GM19397 (cell line): ENCODE results near the gene FCHO1.
"Not testable (repeated sequence)": the region's sequence is repeated elsewhere in the genome, so short reads cannot be mapped to it uniquely, and the experiment has no call there.

Experiments used
- ATAC-seq: cut with Tn5 transposase; IDR thresholded peaks from one replicate; pipeline ENCODE4 v1.9.1; 2021; ENCODE audit warnings: mild to moderate bottlenecking, moderate library complexity; ENCODE audit not compliant: unreplicated experiment

The FCHO1 gene

GRCh38 chr19:17790059-17790780 is 38.9 kb downstream of the FCHO1 start:
- no peak for ATAC-seq

GRCh38 chr19:17794412-17794730 is 43.1 kb downstream of the FCHO1 start:
- no peak for ATAC-seq

GRCh38 chr19:17794731-17795494 is 43.6 kb downstream of the FCHO1 start, which contains the start of gene B3GNT3:
Gene B3GNT3, plus strand, starts transcription at chr19:17795138. Its CDS starts 12,670 bp downstream, at chr19:17807808.
- ATAC-seq, result no peak

- no peak for ATAC-seq
Measured at GRCh38 chr19:17795495-17795856, 44.2 kb downstream of the FCHO1 start.

- ATAC-seq, result no peak
Measured at GRCh38 chr19:17796013-17796837, 44.9 kb downstream of the FCHO1 start.

GRCh38 chr19:17796838-17797423 is 45.7 kb downstream of the FCHO1 start:
- ATAC-seq, result no peak

GRCh38 chr19:17797424-17798201 is 46.3 kb downstream of the FCHO1 start:
- ATAC-seq, result no peak

- not testable (repeated sequence) for ATAC-seq
Measured at GRCh38 chr19:17798599-17798998, 47.3 kb downstream of the FCHO1 start.

- ATAC-seq, result no peak
Measured at GRCh38 chr19:17802137-17802858, 51.0 kb downstream of the FCHO1 start.

GRCh38 chr19:17803264-17803896 is 52.1 kb downstream of the FCHO1 start:
- no peak for ATAC-seq

GRCh38 chr19:17805427-17805826 is 54.1 kb downstream of the FCHO1 start:
- no peak for ATAC-seq

- no peak for ATAC-seq
Measured at GRCh38 chr19:17806945-17807344, 55.7 kb downstream of the FCHO1 start.

- no peak for ATAC-seq
Measured at GRCh38 chr19:17807731-17808316, 56.5 kb downstream of the FCHO1 start.

GRCh38 chr19:17811103-17811502 is 59.8 kb downstream of the FCHO1 start:
- no peak for ATAC-seq

GRCh38 chr19:17811681-17812080 is 60.4 kb downstream of the FCHO1 start:
- no peak for ATAC-seq

GRCh38 chr19:17812099-17812498 is 60.8 kb downstream of the FCHO1 start:
- no peak for ATAC-seq

- ATAC-seq, result no peak
Measured at GRCh38 chr19:17817668-17818363, 66.5 kb downstream of the FCHO1 start.

GRCh38 chr19:17821190-17821589 is 69.9 kb downstream of the FCHO1 start, which contains the start of gene INSL3:
Gene INSL3, minus strand, starts transcription at chr19:17821519. Its CDS starts 13 bp downstream, at chr19:17821506.
- no peak for ATAC-seq
